Measurements from ENCODE around the gene DNMBP.
A peak's percentile ranks its signal among the peaks of the same experiment; 100 is the strongest.

DNA sequence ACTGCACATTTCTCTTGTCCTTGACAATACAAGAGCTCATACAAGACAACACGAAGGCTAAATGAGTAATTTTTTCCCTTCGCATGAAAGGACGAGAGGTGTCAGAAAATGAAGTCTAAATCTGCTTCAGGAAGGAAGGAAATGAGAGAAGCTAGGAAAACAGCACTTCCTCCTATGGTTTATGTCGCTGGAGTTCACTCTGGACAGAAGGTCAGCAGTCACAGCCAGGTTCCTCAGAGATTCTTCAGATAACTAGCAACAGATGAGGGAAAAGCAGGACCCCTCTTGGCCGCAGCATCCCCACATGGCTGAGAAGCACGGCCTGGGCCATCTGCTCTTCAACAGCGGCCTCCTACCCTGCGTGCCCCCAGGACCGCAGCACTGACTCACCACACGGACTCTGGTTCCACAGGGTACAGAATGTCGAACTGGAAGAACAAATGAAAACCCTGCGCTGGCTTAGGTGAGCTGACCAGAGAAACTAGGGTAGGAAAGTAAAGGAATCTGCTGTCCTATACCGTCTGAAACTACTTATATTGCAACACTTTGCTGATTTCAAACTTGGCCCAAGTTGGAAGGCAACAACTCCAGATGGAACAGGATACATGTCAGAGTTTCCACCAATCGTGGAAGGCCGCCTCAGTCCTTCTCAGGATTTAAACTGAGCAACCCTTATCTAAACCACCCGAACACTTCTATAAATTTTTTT is 26.3 kb downstream of the DNMBP start:
- TF ChIP-seq CTCF (IDR thresholded peaks at IDR 0.05 in 2 of 3, conservative IDR thresholded peaks at IDR 0.05 in 1 of 3; ENCODE audit: borderline replicate concordance in 1 of 3, insufficient read depth in 1 of 3, low read depth in 2 of 3, low read length in 2 of 3) = no peak
- no peak for TF ChIP-seq EZH2 (IDR thresholded peaks at IDR 0.05)
- no peak for TF ChIP-seq POLR2A (IDR thresholded peaks at IDR 0.05; ENCODE audit: borderline replicate concordance, extremely low read depth, insufficient read depth, insufficient read length)
- peak; percentile 54; the same call in 1 of the 2 replicates for TF ChIP-seq MAX (IDR thresholded peaks at IDR 0.05)
- peak; percentile 13; the same call in 1 of the 2 replicates for TF ChIP-seq POLR2AphosphoS5 (IDR thresholded peaks at IDR 0.05; ENCODE audit: low read depth, low read length)
- no peak for TF ChIP-seq ZNF274 (IDR thresholded peaks at IDR 0.05; ENCODE audit: low read depth, low read length)
- TF ChIP-seq SRF (IDR thresholded peaks at IDR 0.05; ENCODE audit: low read depth) = no peak
